Activated CD4-positive, CD25-positive, alpha-beta regulatory T cell treated with anti-CD3 and anti-CD28 coated beads, Interleukin-2, amount 50 U/mL, for 72 hours (primary cell): ENCODE results near the gene RIMBP3B.
"Not testable (repeated sequence)": the region's sequence is repeated elsewhere in the genome, so short reads cannot be mapped to it uniquely, and the experiment has no call there.

Source experiments
- DNase-seq: peaks from one replicate; pipeline ENCODE4 v3.0.0; 2021

The RIMBP3B gene

DNA sequence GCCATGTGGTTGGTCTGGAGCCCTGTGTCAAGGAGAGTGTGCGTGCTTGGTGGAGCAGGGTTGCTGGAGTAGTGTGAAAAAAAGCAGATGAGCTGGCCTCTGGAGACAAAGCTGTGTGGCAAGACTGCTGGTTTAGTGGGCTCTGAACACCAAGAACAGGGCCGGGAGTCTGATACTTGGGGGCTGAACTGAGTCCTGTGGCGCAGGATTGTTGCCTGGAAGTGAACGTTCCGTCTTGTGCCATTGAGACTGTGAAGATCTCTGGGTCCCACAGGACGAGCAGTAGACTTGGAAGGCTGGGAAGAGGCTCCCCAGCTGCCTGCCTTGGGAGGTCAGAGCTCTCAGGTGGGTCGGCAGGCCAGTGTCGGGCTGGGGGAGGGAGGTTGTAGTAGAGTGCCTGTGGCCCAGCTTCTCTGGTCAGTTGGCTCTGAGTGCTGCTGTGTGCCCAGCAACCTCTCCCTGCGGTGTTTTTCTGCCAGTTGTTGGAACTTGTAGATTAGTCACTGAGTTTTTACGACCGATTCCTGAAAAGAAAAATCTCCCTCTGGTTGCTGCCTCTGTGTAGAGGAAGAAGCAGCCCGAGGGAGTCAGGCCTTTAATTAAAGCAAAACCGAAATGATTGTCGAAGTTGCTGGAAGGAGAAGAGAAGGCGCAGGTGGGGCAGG is 35.6 kb downstream of the RIMBP3B start:
- DNase-seq = not testable (repeated sequence)

GRCh38 chr22:21420180-21420763 is 36.7 kb downstream of the RIMBP3B start:
- not testable (repeated sequence) for DNase-seq

- not testable (repeated sequence) for DNase-seq
Measured at GRCh38 chr22:21424084-21424709, 40.6 kb downstream of the RIMBP3B start.

- DNase-seq = not testable (repeated sequence)
Measured at GRCh38 chr22:21434378-21435233, 51.1 kb downstream of the RIMBP3B start.

DNA sequence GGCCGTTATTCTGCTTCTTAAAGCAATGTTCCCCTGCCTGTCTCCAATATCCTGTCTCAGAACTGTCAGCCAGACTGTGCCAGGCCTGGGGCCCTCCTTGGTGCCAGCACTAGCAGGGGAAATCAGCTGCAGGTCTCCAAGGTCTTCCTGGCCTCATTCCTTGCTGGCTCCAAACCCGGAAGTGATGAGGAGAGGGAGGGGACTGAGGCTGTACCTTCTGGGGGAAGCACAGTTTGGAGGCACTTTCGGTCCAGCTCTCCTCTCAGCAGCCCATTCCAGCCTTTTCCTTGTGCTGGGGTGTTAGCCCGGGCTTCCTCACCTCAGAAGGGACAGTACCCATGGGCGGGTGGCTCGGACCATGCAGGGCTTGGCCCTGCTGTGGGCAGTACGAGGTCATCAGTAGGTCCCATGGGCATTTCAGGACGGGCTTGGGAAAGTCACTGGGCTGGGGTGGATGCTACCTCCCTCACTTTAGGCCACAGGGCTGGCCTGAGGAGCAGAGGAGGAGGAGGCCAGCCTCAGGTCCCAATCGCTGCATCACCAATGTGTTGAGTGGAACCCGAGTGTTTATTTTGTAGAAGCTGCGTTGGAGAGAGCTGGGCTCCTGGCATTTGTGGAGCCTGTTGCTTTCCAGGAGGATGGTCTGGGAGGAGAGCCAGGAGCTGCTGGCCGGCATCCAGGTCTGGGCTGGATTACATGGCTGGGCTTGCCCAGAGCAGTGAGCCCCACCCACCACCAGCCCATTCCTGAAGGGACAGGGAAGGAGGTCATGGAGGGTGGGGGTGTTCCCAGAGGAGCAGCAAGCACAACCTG is 52.7 kb downstream of the RIMBP3B start:
- DNase-seq = peak; percentile 9

- peak; percentile 7 for DNase-seq
Measured at GRCh38 chr22:21438013-21438412, 54.5 kb downstream of the RIMBP3B start.
